Retinal pigment epithelial cell (primary cell): ENCODE data around the gene PARM1.
A peak's percentile ranks its signal among the peaks of the same experiment; 100 is the strongest.

ENCODE experiments used
- DNase-seq: peaks from one replicate; pipeline ENCODE4 v3.0.0-alpha.2; 2010; ENCODE audit warnings: low read depth
- H3K4me3 ChIP-seq: 2 replicates; pipeline ENCODE4 v1.5.1; 2011; ENCODE audit warnings: mild to moderate bottlenecking, low read length, control low read depth, moderate library complexity
- CTCF ChIP-seq: conservative IDR thresholded peaks from 2 replicates; pipeline ENCODE4 v1.5.1; 2011; ENCODE audit warnings: low read depth, low read length, control low read depth, inconsistent platforms

The PARM1 gene

GRCh38 chr4:75058486-75058885 is 125.6 kb downstream of the PARM1 start:
- TF ChIP-seq CTCF = no peak
- no peak for DNase-seq
- H3K4me3 ChIP-seq = no peak overlapping the region

- no peak for DNase-seq
Measured at GRCh38 chr4:75063433-75063832, 130.5 kb downstream of the PARM1 start.

GRCh38 chr4:75065909-75066308 is 133.0 kb downstream of the PARM1 start:
- TF ChIP-seq CTCF = no peak
- DNase-seq = no peak
- no peak overlapping the region for H3K4me3 ChIP-seq

More at GRCh38 chr4:75063433-75063832, 130.5 kb downstream of the PARM1 start:
- no peak for TF ChIP-seq CTCF
- H3K4me3 ChIP-seq = no peak overlapping the region

GRCh38 chr4:75069493-75070074 is 136.7 kb downstream of the PARM1 start:
- no peak for TF ChIP-seq CTCF
- H3K4me3 ChIP-seq = no peak overlapping the region

GRCh38 chr4:75071317-75071716 is 138.4 kb downstream of the PARM1 start:
- no peak for TF ChIP-seq CTCF
- DNase-seq = peak; percentile 65
- H3K4me3 ChIP-seq = no peak overlapping the region

More at GRCh38 chr4:75069493-75070074, 136.7 kb downstream of the PARM1 start:
- no peak for DNase-seq

GRCh38 chr4:75080888-75081287 is 148.0 kb downstream of the PARM1 start:
- H3K4me3 ChIP-seq = no peak overlapping the region
- no peak for DNase-seq
- TF ChIP-seq CTCF = no peak

- no peak for TF ChIP-seq CTCF
- no peak overlapping the region for H3K4me3 ChIP-seq
- DNase-seq = no peak
Measured at GRCh38 chr4:75081561-75081960, 148.6 kb downstream of the PARM1 start.
